B cell (primary cell): ENCODE data around the gene ONECUT3. TPM values are rescaled to one million over a fixed set of nuclear protein-coding genes. Genes with fewer than 3 reads are reported as not detected.

Experiments used
- ATAC-seq: fragments of 200-7000 bp; cut with Tn5 transposase; one replicate; pipeline ENCODE4 v1.10.0; 2021; ENCODE audit warnings: low read depth, mild to moderate bottlenecking, moderate number of reproducible peaks, moderate library complexity
- CTCF ChIA-PET: fragments of 350-600 bp; sonication (Branson Sonifier 250); formaldehyde crosslinking; loops from one replicate; lab custom pipeline; 2021; ENCODE audit warnings: antibody characterized with exemption, inconsistent platforms; lab: Charles Lee
- POLR2A ChIA-PET: fragments of 350-600 bp; sonication (Branson Sonifier 250); formaldehyde crosslinking; loops from one replicate; lab custom pipeline; 2021; ENCODE audit warnings: antibody characterized with exemption; lab: Charles Lee
- DNase-seq: peaks from one replicate; pipeline ENCODE4 v3.0.0; 2013
- H2AFZ ChIP-seq: 2 replicates; pipeline ENCODE4 v1.6.1; 2012; ENCODE audit warnings: mild to moderate bottlenecking, low read depth, low read length; ENCODE audit not compliant: insufficient read depth, poor library complexity, severe bottlenecking
- H3K27ac ChIP-seq, 2 donors: 1 replicate in 1 of 2; 2 replicates in 1 of 2; pipeline ENCODE4 v1.5.1; 2012 to 2013; ENCODE audit warnings: low read length in 2 of 2, mild to moderate bottlenecking in 2 of 2, moderate library complexity in 1 of 2
- H3K27me3 ChIP-seq, 4 experiments: fragments of 200-600 bp in 1 of 4; sonication (generic) in 1 of 4; replicated peaks in 1 of 4; 1 replicate in 2 of 4; 2 replicates in 2 of 4; pipeline versions ENCODE4 v1.6.1 to v1.7.0; 2013 to 2016; ENCODE audit warnings: low read length in 3 of 4, mild to moderate bottlenecking in 2 of 4, mixed read lengths in 1 of 4, moderate library complexity in 1 of 4; ENCODE audit not compliant: insufficient read depth in 4 of 4, control insufficient read depth in 3 of 4; ENCODE audit errors: control extremely low read depth in 1 of 4
- H3K36me3 ChIP-seq, 2 experiments: replicated peaks in 1 of 2; 1 replicate in 1 of 2; 2 replicates in 1 of 2; pipeline versions ENCODE4 v1.6.1 to v1.7.1; 2013; ENCODE audit warnings: low read length in 1 of 2; ENCODE audit not compliant: insufficient read depth in 2 of 2, control insufficient read depth in 1 of 2; ENCODE audit errors: control extremely low read depth in 1 of 2, extremely low read depth in 1 of 2
- H3K4me1 ChIP-seq, 2 donors: fragments of 200-600 bp in 1 of 2; sonication (generic) in 1 of 2; 1 replicate in 1 of 2; 2 replicates in 1 of 2; pipeline versions ENCODE4 v1.5.1 to v1.6.1; 2013 to 2017; ENCODE audit warnings: low read length in 2 of 2; ENCODE audit not compliant: control insufficient read depth in 2 of 2, insufficient read depth in 2 of 2
- H3K4me2 ChIP-seq: replicated peaks from 2 replicates; pipeline ENCODE3; 2012; ENCODE audit warnings: mild to moderate bottlenecking, low read depth, low read length; ENCODE audit not compliant: poor library complexity, severe bottlenecking
- H3K4me3 ChIP-seq, 5 experiments: fragments of 200-600 bp in 1 of 5; sonication (generic) in 1 of 5; 1 replicate in 3 of 5; 2 replicates in 2 of 5; pipeline versions ENCODE4 v1.5.1 to v1.7.0; 2011 to 2016; ENCODE audit warnings: low read length in 4 of 5, mild to moderate bottlenecking in 4 of 5, low read depth in 2 of 5, control low read depth in 1 of 5, moderate library complexity in 1 of 5; ENCODE audit not compliant: insufficient read depth in 1 of 5; ENCODE audit errors: control extremely low read depth in 1 of 5, extremely low read depth in 1 of 5
- H3K79me2 ChIP-seq: fragments of 200-600 bp; sonication (generic); one replicate; pipeline ENCODE4 v1.6.0; 2016; ENCODE audit warnings: low read length; ENCODE audit not compliant: control insufficient read depth, insufficient read depth
- H3K9ac ChIP-seq: fragments of 200-600 bp; sonication (generic); 2 replicates; pipeline ENCODE4 v1.6.1; 2017; ENCODE audit warnings: mild to moderate bottlenecking, low read length, moderate library complexity
- H3K9me3 ChIP-seq, 3 donors: one replicate each; pipeline versions ENCODE4 v1.6.1 to v1.7.1; 2013; ENCODE audit warnings: low read length in 2 of 3; ENCODE audit not compliant: control insufficient read depth in 2 of 3, insufficient read depth in 1 of 3; ENCODE audit errors: control extremely low read depth in 1 of 3
- H4K20me1 ChIP-seq: 2 replicates; pipeline ENCODE4 v1.6.0; 2012; ENCODE audit warnings: mild to moderate bottlenecking, low read length; ENCODE audit not compliant: insufficient read depth, control insufficient read depth, poor library complexity, severe bottlenecking
- H3K27ac Mint-ChIP-seq: one replicate; pipeline ENCODE4 v1.8.0; 2021; ENCODE audit warnings: mixed read lengths
- H3K27me3 Mint-ChIP-seq: one replicate; pipeline ENCODE4 v1.8.0; 2021; ENCODE audit warnings: mixed read lengths
- H3K4me1 Mint-ChIP-seq: one replicate; pipeline ENCODE4 v1.8.0; 2021; ENCODE audit warnings: mixed read lengths
- H3K4me3 Mint-ChIP-seq: one replicate; pipeline ENCODE4 v1.8.0; 2021; ENCODE audit warnings: mixed read lengths
- H3K9me3 Mint-ChIP-seq: one replicate; pipeline ENCODE4 v1.8.0; 2022; ENCODE audit warnings: mixed read lengths; ENCODE audit not compliant: insufficient read depth
- EZH2 ChIP-seq: IDR thresholded peaks from 2 replicates; pipeline ENCODE4 v1.6.1; 2012; ENCODE audit warnings: borderline replicate concordance, low read depth, mild to moderate bottlenecking, moderate library complexity, low read length; ENCODE audit not compliant: insufficient read depth, poor library complexity, severe bottlenecking
- WGBS: methylation state at CpG from one replicate; pipeline ENCODE4 v1.1.5; 2013; ENCODE audit warnings: missing lambda C conversion rate; ENCODE audit not compliant: insufficient coverage; 5-methylcytosine and 5-hydroxymethylcytosine counted together
- intact Hi-C: fragments of 100-400 bp; cut with micrococcal nuclease; formaldehyde crosslinking; loops from one replicate; pipeline ENCODE4 v1.10.0; 2022
- polyA plus RNA-seq: library from polyadenylated mRNA; depleted of rRNA; stranded (reverse); fragments of >200 nt; gene quantifications from 2 replicates; pipeline ENCODE4 v1.2.3, GENCODE V29; 2012
- total RNA-seq, 2 donors: library from RNA; stranded (reverse); fragments of 120-200 nt in 1 of 2; gene quantifications; 1 replicate in 1 of 2; 2 replicates in 1 of 2; pipeline versions ENCODE4 v1.2.3 to v1.2.4, GENCODE V29; 2013 to 2022
- TF ChIP-seq, protein P1 (sequence below): fragments of 200-600 bp; IDR thresholded peaks from one replicate; pipeline ENCODE4 v1.8.0; 2022; ENCODE audit warnings: antibody characterized with exemption, mild to moderate bottlenecking

ONECUT3 gene
- total and polyA plus RNA-seq, 2 donors (not counting 1 experiment from before 2014, with no cell fraction given) = not detected

DNA sequence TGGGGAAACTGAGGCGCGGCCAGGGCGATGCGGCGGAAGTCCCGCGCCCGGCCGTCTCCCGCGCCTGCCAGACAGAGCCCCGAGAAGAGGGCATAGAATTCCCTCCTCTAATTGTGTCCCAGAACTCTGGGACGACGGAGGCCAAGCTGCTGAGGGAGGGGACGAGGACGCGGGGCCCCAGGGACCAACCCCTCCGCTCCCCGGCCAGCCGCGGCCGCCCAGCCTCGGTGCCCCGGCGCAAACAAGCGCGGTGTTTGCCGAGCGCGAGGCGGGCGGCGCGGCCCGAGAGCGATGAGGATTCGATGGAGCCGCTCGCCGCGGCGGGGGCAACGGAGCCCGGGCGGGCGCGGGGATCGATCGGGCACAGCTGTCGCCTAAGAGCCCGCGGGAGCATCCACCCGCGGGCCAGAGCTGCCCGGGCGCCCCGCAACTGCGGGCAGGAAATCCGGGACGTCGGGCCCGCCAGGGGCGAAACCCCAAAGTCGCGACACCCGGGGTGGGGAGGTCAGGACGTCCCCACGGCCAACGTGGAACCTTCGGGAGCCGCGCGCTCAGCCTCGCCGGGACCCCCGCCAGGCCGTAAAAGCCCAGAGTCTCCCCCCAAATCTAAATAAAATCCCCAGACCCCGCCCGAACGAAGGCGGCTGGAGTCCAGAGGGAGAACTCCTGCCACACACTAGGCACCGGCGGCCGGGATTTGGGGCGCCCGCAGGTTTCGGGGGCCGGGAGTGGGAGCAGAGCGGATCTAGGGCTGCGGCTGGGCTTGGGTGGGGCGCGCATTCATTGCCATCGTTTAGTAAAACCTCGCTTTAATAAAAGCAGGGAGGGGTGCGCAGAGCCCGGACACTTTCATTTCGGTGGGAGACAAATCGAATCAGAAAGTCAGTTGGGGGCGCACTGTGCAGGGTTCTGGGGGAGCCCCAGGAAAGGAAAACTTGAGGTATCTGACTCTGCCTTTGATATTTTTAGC is 3.6 kb upstream of the ONECUT3 start:
- ChIA-PET CTCF (interaction anchor here (1.1 kb wide), 2 partner anchors 76 to 86 kb away, joined by 3 read pairs; no protein-coding TSS in a partner anchor), POLR2A (interaction anchor here (0.7 kb wide), 1 partner anchor 73 kb away, joined by 4 read pairs; no protein-coding TSS in a partner anchor)
- Histone ChIP-seq H2AFZ (no peak overlapping the region), H3K79me2 (no peaks in the 10 kb centered on the region), H3K4me2 (peak overlapping the region; percentile 91), H3K36me3 (no peaks in the 10 kb centered on the region), H3K9me3 (peaks cover 0 to 73% (median 6%) of the 10 kb centered on the region in 3 donors), H3K9ac (peak overlapping the region; percentile 10), H3K4me1 (peaks cover 61 to 74% of the 10 kb centered on the region in 2 donors), H3K27ac (no peak overlapping the region), H3K27me3 (peaks cover 0 to 81% (median 55%) of the 10 kb centered on the region in 4 experiments), H4K20me1 (peaks cover 12% of the 10 kb centered on the region), H3K4me3 (peak overlapping the region in 1 of 5 experiments; percentile 62)
- 5% methylated on average over 91 of the region's 99 CpGs for WGBS
- Mint-ChIP-seq H3K9me3 (no peaks in the 10 kb centered on the region), H3K4me1 (peaks cover 31% of the 10 kb centered on the region), H3K4me3 (peak overlapping the region; percentile 59), H3K27me3 (peaks cover 35% of the 10 kb centered on the region), H3K27ac (no peak overlapping the region)
- DNase-seq = peak; percentile 49
- no peak for ATAC-seq
- TF ChIP-seq, protein P1, sequence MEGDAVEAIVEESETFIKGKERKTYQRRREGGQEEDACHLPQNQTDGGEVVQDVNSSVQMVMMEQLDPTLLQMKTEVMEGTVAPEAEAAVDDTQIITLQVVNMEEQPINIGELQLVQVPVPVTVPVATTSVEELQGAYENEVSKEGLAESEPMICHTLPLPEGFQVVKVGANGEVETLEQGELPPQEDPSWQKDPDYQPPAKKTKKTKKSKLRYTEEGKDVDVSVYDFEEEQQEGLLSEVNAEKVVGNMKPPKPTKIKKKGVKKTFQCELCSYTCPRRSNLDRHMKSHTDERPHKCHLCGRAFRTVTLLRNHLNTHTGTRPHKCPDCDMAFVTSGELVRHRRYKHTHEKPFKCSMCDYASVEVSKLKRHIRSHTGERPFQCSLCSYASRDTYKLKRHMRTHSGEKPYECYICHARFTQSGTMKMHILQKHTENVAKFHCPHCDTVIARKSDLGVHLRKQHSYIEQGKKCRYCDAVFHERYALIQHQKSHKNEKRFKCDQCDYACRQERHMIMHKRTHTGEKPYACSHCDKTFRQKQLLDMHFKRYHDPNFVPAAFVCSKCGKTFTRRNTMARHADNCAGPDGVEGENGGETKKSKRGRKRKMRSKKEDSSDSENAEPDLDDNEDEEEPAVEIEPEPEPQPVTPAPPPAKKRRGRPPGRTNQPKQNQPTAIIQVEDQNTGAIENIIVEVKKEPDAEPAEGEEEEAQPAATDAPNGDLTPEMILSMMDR = no peak
- peak; percentile 45 for TF ChIP-seq EZH2
- intact Hi-C loops = no loop called here
